ENCODE measurements around the gene ZSWIM5.
A peak's percentile ranks its signal among the peaks of the same experiment; 100 is the strongest.
"Not testable (repeated sequence)": the region's sequence is repeated elsewhere in the genome, so short reads cannot be mapped to it uniquely, and the experiment has no call there.

Gene ZSWIM5

DNA sequence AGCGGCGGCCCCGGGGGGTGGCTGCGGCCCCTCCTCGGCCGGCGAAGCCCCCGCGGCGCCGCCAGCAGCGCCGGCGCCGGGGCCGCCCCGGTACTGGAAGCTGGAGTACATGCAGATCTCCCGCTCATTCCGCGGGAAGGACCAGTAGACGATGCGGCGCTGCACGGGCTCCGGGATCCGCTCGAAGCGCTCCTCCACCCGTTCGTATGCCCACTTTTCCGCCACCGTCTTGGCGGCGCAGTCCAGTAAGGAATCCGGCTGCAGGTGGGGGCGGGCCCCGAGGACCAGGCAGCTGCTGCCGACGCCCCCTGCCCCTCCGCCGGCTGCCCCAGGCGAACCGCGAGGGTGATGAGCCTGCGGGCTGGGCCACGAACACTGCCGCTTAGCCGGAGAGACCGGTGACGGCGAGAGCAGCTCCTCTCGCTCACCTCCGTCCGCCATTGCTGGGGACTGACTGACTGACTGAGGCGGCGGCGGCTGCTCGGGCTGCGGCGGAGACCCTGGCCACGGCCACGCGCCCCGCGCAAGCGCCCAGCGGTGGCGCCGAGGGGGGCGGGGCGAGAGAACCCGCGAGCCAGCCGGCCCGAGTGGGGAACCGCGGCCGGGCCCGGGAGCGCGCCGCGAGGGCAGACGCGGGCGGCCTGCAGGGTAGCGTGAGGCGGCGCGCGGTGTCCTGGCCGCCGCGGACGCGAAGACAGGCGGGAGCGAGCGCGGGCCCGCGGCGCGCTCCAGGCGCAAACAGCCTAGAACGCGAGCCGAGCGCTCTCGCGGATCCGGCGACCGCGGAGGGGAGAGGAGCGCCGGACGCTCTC, at the start of gene ZSWIM5:
TSS of gene ZSWIM5 (minus strand) at position 696 of the 812 bp plus-strand sequence. CDS start at position 441, 255 bp downstream.
- peak; percentile 79 for DNase-seq

DNA sequence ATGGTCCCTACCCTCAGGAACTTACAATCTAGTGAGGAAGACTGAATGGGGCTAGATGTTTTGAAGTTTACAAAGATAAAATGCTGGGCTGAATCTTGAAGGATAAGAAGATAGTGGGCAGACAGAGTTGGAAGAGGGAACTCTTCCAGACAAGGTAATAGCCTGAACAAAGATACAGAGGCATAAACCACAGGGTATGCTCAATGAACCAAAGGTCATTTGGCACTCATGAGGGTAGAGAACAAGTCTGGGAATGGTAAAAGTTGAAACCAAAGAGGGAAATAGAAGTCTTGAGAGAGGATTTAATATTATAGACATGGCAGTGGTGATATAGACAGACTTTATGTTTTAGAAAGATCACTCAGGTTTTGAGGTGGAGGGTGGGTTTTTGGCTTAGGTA, 48.1 kb upstream of the ZSWIM5 start:
- no peak for DNase-seq

DNA sequence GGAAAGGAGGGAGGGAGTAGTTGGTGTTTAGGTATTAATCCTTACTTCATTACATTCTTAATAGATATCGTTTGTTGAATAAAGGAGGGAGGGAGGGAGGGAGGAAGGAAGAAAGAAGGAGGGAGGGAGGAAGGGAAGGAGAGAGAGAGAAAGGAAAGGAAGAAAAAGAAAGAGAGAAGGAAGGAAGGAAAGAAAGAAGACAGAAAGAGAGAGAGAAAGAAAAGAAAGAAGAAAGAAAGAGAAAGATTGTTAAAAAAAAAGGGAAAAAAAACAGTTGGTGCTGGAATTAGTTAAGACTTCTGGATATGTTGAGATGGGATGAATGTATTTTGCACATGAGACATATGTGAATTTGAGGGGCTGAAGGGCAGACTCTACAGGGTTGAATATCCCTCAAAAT, 44.1 kb upstream of the ZSWIM5 start:
- no peak for DNase-seq

DNA sequence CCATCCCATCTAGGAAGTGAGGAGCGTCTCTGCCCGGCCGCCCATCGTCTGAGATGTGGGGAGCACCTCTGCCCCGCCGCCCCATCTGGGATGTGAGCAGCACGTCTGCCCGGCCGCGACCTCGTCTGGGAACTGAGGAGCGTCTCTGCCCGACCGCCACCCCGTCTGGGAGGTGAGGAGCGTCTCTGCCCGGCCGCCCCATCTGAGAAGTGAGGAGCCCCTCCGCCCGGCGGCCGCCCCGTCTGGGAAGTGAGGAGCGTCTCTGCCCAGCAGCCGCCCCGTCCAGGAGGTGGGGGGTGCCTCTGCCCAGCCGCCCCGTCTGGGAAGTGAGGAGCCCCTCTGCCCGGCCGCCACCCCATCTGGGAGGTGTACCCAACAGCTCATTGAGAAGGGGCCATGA, 41.6 kb upstream of the ZSWIM5 start:
- DNase-seq = not testable (repeated sequence)

DNA sequence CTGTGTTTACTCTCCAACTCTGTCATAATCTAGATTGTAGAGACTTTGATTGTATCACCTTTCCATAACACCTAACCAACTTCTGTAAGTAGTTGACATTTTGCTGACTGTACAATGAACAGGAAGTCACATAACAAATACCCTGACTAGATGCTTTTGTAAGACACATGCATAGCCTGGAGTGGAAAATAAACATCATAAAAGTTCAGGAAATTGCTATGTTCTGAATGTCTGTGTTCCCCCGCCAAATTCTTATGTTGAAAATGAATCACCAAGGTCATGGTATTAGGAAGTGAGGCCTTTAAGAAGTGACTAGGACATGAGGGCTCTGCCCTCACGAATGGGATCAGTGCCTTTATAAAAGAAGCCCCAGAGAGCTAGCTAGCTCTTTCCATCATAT, 40.4 kb upstream of the ZSWIM5 start:
- no peak for DNase-seq

DNA sequence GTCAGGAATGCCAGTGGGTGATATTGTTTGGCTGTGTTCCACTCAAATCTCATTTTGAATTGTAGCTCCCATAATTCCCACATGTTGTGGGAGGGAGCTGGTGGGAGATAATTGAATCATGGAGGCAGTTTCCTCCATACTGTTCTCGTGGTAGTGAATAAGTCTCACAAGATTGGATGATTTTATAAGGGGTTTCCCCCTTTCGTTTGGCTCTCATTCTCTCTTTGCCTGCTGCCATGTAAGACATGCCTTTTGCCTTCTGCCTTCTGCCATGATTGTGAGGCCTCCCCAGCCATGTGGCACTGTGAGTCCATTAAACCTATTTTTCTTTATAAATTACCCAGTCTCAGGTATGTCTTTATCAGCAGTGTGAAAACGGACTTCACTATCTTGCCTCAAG, 40.0 kb upstream of the ZSWIM5 start:
- DNase-seq = not testable (repeated sequence)

DNA sequence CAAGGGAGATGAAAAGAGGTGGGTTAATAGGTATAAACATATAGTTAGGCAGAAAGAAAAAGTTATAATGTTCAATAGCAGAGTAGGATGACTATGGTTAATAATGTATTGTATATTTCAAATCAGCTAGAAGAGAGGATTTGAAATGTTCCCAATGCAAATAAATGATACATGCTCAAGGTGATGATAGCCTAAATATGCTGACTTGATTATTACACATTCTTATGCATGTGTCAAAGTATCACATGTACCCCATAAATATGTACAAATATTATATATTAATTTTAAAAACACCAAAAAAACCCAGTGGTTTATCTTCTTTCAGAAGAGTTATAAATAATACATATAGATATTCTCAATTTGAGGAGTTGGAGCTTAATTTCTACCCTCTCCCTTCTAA, 38.3 kb upstream of the ZSWIM5 start:
- DNase-seq = no peak

DNA sequence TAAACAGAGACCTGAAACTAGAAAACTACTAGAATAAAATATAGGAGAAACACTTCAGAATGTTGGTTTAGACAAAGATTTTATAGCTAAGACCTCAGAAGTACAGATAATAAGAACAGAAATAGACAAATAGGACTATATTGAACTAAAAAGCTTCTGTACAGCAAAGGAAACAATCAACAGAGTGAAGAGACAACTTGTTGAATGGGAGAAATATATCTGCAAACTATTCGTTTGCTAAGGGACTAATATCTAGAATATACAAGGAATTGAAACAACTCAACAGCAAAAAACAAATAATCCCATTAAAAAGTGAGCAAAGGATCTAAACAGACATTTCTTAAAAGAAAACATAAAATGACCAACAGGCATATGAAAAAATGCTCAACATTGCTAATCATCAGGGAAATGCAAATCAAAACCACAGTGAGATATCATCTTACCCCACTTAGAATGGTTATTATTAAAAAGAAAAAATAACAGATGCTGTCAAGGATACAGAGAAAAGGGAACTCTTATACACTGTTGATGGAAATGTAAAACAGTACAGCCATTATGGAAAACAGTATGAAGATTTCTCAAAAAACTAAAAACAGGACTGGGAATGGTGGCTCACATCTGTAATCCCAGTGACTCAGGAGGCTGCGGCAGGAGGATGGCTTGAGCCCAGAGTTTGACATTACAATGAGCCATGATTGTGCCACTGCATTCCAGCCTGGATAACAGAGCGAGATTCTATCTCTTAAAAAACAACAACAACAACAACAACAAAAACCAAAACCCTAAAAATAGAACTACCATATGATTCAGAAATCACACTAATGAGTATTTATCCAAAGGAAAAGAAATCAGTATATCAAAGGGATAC, 37.3 kb upstream of the ZSWIM5 start:
- DNase-seq = no peak

DNA sequence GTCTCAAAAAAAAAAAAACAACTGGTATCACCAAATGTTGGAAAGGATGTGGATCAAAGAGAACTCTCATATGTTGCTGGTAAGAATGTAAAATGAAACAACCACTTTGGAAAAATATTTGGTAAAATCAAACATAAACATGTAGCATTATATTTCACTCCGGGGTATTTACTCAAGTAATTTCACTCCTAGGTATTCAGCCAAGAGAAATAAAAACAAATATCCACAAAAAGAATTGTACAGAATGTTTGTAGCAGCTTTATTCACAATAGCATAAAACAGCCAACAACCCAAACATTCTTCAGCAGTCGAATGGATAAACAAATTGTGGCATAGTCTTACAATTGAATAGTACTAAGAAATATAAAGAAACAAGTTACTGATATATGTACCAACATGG, 32.4 kb upstream of the ZSWIM5 start:
- DNase-seq = no peak

DNA sequence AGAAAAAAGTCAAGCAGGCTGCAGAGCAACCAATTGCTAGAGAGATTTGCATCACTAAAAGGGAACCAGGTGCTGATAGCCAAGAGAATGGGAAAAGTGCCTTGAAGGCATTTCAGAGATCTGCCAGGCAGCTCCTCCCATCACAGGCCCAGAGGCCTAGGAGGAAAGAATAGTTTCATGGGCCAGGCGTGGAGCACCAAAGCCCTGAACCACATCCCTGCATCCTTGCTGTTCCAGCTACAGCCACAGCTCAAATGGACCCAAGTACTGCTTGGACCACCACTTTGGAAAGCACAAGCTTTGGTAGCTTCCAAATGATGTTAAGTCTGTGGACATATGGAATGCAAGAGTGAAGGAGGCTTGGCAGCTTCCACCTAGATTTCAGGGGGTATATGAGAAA, 29.7 kb upstream of the ZSWIM5 start:
- DNase-seq = no peak

DNA sequence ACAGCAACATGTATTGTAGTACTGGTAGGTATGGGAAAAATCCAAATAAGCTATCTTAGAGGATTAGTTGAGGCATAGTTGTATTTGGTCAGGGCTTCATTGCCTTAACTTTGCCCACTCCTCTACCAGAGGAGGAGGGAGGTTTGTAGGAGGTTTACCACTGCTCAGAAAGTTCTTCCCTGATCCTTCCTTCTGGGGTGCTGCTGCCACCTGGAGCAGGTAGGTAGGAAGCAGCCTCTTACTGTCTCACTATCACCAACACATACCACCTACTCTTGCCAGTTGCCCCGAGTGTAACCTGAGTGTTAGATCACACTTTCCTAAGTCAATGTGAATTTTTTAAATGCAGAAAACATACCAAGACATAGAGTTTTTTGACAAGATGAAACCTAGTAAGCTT, 24.1 kb upstream of the ZSWIM5 start:
- no peak for DNase-seq

DNA sequence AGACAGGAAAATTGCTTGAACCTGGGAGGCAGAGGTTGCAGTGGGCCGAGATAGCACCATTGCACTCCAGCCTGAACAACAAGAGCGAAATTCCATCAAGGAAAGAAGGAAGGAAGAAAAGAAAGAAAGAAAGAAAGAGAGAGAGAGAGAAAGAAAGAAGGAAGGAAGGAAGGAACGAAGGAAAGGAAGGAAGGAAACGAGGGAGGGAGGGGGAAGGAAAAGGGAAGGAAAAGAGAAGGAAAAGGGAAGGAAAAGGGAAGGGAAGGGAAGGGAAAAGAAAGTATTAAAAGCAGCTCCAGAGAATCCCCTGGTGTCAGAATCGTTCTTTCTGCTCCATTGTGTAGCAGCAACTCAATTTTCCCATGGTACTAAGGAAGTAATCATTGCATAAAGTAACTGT, 19.2 kb upstream of the ZSWIM5 start:
- no peak for DNase-seq

DNA sequence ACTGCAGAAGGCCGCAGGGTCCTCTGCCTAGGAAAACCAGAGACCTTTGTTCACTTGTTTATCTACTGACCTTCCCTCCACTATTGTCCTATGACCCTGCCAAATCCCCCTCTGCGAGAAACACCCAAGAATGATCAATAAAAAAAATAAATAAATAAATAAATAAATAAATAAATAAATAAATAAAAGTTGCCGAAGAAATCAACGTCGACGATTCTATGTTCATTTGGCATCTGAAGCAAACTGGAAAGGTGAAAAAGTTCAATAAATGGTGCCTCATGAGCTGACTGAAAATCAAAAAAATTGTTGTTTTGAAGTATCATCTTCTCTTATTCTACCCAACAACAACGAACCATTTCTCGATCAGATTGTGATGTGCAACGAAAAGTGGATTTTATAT, 17.3 kb upstream of the ZSWIM5 start:
- not testable (repeated sequence) for DNase-seq

DNA sequence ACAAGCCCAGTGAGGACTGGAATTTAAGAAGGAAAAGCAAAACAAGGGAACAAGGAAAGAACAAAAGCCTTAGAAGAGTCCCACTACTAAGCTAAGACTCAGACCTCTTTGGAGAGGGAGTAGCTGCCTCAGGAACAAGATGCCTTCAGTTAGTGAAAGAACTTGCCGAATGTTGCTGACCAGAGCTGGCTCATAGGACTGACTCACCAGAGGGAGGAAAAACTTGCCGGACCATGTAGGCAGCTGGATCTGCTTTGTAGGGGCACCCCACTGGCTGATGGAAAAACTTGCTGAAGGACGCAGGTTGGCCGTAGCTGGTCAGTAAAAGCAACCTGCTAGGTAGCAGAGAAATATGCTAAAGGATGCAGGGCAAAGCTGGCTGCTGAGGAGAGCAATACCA, 15.3 kb upstream of the ZSWIM5 start:
- no peak for DNase-seq

DNA sequence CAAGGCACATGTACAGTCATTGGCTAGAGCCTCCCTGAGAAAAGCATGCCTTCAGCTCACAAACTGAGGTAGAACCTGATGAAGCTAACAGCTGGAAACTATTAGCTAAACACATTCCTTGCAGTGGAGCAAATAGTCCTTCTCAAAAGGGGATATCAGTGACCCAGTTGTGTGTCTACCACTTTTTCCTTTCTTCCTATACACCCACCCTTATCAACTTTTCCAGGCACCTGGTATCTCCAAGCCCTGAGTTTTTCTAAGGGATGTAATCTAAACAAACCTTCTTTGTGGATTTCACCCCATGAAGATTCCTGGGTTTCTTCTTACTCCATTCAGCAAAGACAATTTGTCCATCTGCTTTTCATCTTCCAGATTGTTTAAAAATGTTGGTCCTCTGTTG, 10.5 kb upstream of the ZSWIM5 start:
- DNase-seq = no peak

DNA sequence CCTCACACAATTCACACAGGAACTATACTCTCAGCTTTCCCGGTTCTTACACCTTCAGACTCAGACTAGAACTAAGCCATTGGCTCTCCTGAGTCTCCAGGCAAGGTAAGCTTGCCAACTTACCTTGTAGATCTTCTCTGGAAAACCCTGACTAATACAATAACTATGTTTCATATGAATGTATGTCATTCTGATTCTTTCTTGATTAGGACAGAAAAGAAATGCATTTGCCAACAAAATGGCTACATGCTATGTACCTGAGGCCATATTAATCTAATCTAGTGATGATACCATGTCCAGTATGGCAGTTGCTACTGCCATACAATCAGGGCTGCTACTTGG, 9.8 kb upstream of the ZSWIM5 start:
- no peak for DNase-seq

DNA sequence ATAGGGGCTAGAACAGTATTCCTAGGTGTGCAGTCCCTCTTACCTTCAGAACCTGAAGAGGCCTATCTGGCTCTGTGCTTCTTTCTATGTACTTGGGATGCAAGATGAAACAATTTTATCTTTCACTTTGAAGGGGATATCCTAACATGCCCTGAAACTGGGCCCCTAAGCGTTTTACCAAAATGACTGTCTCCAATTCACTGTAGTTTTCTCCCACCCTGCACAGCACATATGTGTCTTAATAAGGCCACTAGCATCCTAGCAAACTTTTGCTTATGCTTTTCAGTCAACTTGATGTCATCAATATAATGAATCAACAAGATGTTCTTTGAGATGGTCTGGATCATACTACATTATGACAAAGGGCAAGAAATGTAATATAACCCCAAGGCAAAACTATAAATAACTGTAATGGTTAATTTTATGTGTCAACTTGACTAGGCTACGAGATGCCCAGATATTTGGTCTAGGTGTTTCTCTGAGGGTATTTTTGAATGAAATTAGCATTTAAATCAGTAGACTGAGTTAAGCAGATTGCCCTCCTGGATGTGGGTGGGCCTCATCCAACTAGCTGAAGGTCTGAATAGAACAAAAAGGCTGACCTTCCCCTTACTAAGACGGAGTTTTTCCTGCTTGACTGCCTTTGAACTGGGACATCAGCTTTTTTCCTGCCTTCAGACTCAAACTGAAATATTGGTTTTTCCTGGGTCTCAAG, 9.2 kb upstream of the ZSWIM5 start:
- no peak for DNase-seq

DNA sequence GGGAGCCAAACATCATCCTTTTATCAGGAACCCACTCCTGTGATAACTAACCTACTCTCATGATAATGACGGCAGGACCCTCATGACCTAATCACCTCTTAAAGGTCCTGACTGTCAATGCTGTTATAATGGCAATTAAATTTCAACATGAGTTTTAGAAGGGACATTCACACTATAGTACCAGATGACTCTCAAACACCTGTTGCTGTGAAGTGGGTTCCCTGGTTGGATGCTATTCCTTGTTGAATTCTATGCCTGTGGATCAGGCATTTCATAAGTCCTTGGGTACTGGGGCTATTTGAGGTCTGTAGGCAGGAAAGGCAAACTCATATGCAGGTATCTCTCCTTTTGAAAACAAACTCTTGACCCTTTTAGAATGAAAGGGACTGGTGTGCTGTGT, 7.5 kb upstream of the ZSWIM5 start:
- no peak for DNase-seq

DNA sequence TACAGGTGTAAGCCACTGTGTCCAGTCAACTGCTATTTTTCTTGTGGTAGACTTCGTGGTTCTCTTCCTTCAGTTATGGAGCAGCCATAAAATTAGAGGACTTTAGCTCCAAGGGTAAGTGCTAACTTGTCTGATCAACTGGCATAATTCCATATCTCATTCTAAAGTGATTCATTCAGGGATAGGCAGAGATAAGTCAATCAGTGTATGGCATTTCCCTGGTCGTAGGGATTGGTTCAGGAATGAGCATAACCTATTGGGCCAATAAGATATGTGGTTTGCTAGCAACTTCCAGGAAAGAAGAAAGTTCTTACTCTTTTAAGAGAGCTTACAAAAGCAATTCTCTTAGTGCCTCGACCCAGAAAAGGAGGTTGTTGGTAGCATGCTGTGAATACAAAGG, 4.7 kb upstream of the ZSWIM5 start:
- no peak for DNase-seq

DNA sequence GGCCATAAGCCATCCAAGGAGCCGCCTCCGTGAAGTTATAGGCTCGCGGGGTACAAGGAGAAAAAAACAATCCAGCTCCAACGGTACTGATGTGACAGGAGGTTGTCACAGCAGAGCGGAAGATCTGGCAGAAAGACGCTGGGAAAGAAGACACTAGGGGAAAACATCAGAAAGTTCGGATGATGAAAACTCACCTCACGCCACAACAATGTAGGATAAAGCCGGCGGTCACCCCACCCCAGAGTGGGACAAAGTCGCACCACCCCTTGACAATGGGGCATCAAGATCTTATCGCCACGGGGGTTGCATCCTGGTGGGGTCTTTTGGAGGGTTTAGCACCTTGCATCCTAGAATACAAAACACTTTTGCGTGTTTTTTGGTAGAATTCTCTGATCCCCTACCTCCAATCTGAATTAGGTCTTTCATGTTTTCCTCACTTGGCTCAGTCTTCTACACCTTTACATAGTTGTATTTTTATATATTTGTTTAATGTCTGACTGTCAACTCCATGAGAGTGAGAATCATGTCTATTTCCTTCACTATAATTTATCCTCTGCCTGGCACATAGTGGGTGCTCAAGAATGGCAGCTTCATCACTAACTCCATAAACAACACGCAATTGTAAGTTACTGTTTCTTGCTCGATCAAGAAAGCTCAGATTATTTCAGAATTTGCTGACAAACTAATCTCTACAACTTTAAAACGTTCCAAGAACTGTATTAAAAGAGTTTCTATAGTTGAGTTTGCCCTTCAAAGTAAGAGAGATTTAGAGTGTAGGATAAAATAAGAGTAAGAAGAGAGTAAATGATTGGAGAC, 611 bp upstream of the ZSWIM5 start:
- DNase-seq = no peak

DNA sequence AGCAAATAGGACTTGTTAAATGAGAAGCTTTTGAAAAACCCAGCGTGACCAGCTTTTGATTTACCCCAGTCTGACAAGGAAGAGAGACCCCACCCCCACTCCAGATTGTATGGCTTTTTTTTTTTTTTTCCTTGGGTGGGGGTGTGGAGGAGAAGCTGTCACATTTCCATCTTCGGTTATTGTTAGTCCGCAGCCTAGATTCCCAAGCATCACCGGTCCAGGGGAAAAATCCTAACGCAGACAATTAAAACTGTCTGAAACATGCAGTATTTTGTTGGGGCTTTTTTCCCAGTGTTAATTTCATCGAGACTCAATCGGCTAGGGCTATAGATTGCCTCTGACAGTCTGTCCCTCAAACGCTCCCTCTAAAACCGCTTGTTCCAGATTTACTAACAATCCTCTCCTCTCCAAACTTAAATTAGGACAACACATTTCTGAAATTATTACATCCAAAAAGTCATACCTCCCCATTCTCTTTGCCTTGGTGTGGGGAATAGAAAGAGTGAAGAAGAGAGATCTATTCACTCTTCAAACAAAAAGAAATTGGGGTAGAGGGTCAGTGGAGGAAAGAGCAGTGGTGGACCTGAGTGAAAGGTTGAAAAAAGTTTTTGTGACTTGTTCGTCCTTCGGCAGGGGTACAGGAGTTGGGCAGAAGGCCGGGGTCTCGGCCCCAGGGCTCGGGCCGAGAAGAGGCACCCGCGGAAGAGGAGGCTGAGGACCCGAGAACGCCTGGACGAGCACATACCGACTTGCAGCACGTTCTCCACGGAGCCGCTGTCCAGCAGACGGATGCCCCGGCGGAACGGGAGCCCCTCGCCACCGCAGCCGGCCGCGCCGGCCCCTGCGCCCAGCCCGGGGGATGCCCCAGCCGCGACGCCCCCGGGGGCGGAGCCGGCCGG, 1.1 kb downstream of the ZSWIM5 start:
- peak; percentile 26 for DNase-seq

Data from NCI-H345 (cell line).